ENCODE measurements around the gene CD99. TPM values are rescaled to one million over a fixed set of nuclear protein-coding genes. Genes with fewer than 3 reads are reported as not detected.

Gene CD99
- polyA plus RNA-seq, 3 donors, result 159 to 217 (median 184) TPM

- Mint-ChIP-seq H3K4me1 (peaks cover 38% of the 10 kb centered on the region), H3K36me3 (peaks cover 44 to 48% of the 10 kb centered on the region in 2 donors), H3K27ac (no peak overlapping the region), H3K27me3 (ENCODE audit: low read depth in 3 of 3) (peaks cover 0 to 6% (median 2%) of the 10 kb centered on the region in 3 donors), H3K4me3 (no peak overlapping the region), H3K9me3 (peaks cover 0 to 2% (median 0%) of the 10 kb centered on the region in 7 donors)
- peaks cover 23% of the 10 kb centered on the region for H4K20me1 ChIP-seq (ENCODE audit: insufficient read depth, low read length)
- no peak for TF ChIP-seq CTCF (IDR thresholded peaks at IDR 0.05)
- no peak overlapping the region for H3K9ac ChIP-seq (ENCODE audit: insufficient read depth, low read length, poor library complexity, severe bottlenecking)
- H2AFZ ChIP-seq (ENCODE audit: insufficient read depth, low read depth, low read length, poor library complexity, severe bottlenecking), result no peak overlapping the region
- H3K27ac ChIP-seq (ENCODE audit: low read depth in 1 of 2, low read length in 2 of 2), result no peak overlapping the region
- H3K36me3 ChIP-seq (replicated peaks in 1 of 2; ENCODE audit: control insufficient read depth in 1 of 2, insufficient read depth in 2 of 2, low read length in 2 of 2), result peaks cover 26 to 48% of the 10 kb centered on the region in 2 donors
- WGBS (ENCODE audit: insufficient coverage), result 87% methylated on average over 8 of the region's 9 CpGs
- H3K4me3 ChIP-seq (replicated peaks in 1 of 3; ENCODE audit: low read depth in 2 of 3, low read length in 3 of 3), result no peak overlapping the region
- DNase-seq, result no peak
- H3K27me3 ChIP-seq (ENCODE audit: control insufficient read depth in 2 of 2, insufficient read depth in 2 of 2, low read length in 2 of 2), result no peaks in the 10 kb centered on the region
- H3K79me2 ChIP-seq (ENCODE audit: insufficient read depth, low read length), result peaks cover 46% of the 10 kb centered on the region
- intact Hi-C loops (cut with micrococcal nuclease), result loop anchor here in 1 of 2 donors (5.0 kb wide), 1 partner anchor 80 kb away; no protein-coding TSS in a partner anchor
- H3K9me3 ChIP-seq (replicated peaks in 1 of 2; ENCODE audit: control insufficient read depth in 1 of 2, insufficient read depth in 1 of 2, low read length in 2 of 2), result no peaks in the 10 kb centered on the region
- H3K4me2 ChIP-seq (replicated peaks; ENCODE audit: extremely low read depth, low read length, poor library complexity, severe bottlenecking), result no peak overlapping the region
- H3K4me1 ChIP-seq (ENCODE audit: control insufficient read depth in 1 of 2, insufficient read depth in 2 of 2, low read length in 2 of 2), result peaks cover 36% of the 10 kb centered on the region in 2 donors
Measured at GRCh38 chrX:2712428-2712827, 21.3 kb downstream of the CD99 start.

GRCh38 chrX:2712890-2713840 lies 22.1 kb downstream of the CD99 start:
- Histone ChIP-seq H3K36me3 (replicated peaks in 1 of 2; ENCODE audit: control insufficient read depth in 1 of 2, insufficient read depth in 2 of 2, low read length in 2 of 2) (peaks cover 34 to 55% of the 10 kb centered on the region in 2 donors), H3K4me2 (replicated peaks; ENCODE audit: extremely low read depth, low read length, poor library complexity, severe bottlenecking) (no peak overlapping the region), H4K20me1 (ENCODE audit: insufficient read depth, low read length) (peaks cover 23% of the 10 kb centered on the region), H3K27ac (ENCODE audit: low read depth in 1 of 2, low read length in 2 of 2) (no peak overlapping the region), H3K4me3 (replicated peaks in 1 of 3; ENCODE audit: low read depth in 2 of 3, low read length in 3 of 3) (no peak overlapping the region), H3K79me2 (ENCODE audit: insufficient read depth, low read length) (peaks cover 39% of the 10 kb centered on the region), H3K9ac (ENCODE audit: insufficient read depth, low read length, poor library complexity, severe bottlenecking) (no peak overlapping the region), H3K27me3 (ENCODE audit: control insufficient read depth in 2 of 2, insufficient read depth in 2 of 2, low read length in 2 of 2) (no peaks in the 10 kb centered on the region), H3K4me1 (ENCODE audit: control insufficient read depth in 1 of 2, insufficient read depth in 2 of 2, low read length in 2 of 2) (peaks cover 28 to 29% of the 10 kb centered on the region in 2 donors), H3K9me3 (replicated peaks in 1 of 2; ENCODE audit: control insufficient read depth in 1 of 2, insufficient read depth in 1 of 2, low read length in 2 of 2) (no peaks in the 10 kb centered on the region), H2AFZ (ENCODE audit: insufficient read depth, low read depth, low read length, poor library complexity, severe bottlenecking) (no peak overlapping the region)
- Mint-ChIP-seq H3K4me3 (no peak overlapping the region), H3K27me3 (ENCODE audit: low read depth in 3 of 3) (peaks cover 0 to 2% (median 0%) of the 10 kb centered on the region in 3 donors), H3K4me1 (peaks cover 30% of the 10 kb centered on the region), H3K27ac (no peak overlapping the region), H3K36me3 (peaks cover 48 to 50% of the 10 kb centered on the region in 2 donors), H3K9me3 (peaks cover 0 to 2% (median 0%) of the 10 kb centered on the region in 7 donors)
- DNase-seq, result no peak
- WGBS (ENCODE audit: insufficient coverage), result 62% methylated on average over 5 of the region's 13 CpGs
- no peak for TF ChIP-seq CTCF (IDR thresholded peaks at IDR 0.05)
- intact Hi-C loops (cut with micrococcal nuclease), result loop anchor here in 1 of 2 donors (5.0 kb wide), 1 partner anchor 81 kb away; no protein-coding TSS in a partner anchor

Data from CD14-positive monocyte (primary cell).